Tibial artery (tissue), 4 donors: ENCODE data around the gene TLN1.

Experiments used
- DNase-seq, 2 donors: peaks; one replicate each; pipeline ENCODE4 v3.0.0-alpha.2; 2019
- H3K27ac ChIP-seq, 2 donors: fragments of 200-600 bp; sonication (generic) in 1 of 2; 1 replicate in 1 of 2; 2 replicates in 1 of 2; pipeline ENCODE4 v1.5.1; 2018 to 2019; ENCODE audit warnings: mild to moderate bottlenecking in 1 of 2
- H3K27me3 ChIP-seq, 2 donors: fragments of 200-600 bp; sonication (generic) in 1 of 2; one replicate each; pipeline versions ENCODE4 v1.5.1 to v1.6.0; 2016 to 2019
- H3K36me3 ChIP-seq, 3 donors: fragments of 200-600 bp; sonication (generic) in 2 of 3; one replicate each; pipeline ENCODE4 v1.5.1; 2016 to 2019; ENCODE audit warnings: mild to moderate bottlenecking in 2 of 3
- H3K4me1 ChIP-seq, 4 donors: fragments of 200-600 bp; sonication (generic) in 2 of 4; 1 replicate in 3 of 4; 2 replicates in 1 of 4; pipeline ENCODE4 v1.5.1; 2016 to 2019
- H3K4me3 ChIP-seq, 2 donors: fragments of 200-600 bp; sonication (generic) in 1 of 2; 1 replicate in 1 of 2; 2 replicates in 1 of 2; pipeline ENCODE4 v1.5.1; 2018 to 2019; ENCODE audit warnings: mild to moderate bottlenecking in 2 of 2
- H3K9me3 ChIP-seq, 3 donors: fragments of 200-600 bp; sonication (generic) in 1 of 3; one replicate each; pipeline ENCODE4 v1.5.1; 2016 to 2019
- CTCF ChIP-seq, 2 experiments: fragments of 200-600 bp in 1 of 2; fragments of 450-650 bp in 1 of 2; IDR thresholded peaks; one replicate each; pipeline ENCODE4 v1.5.1; 2017 to 2019; ENCODE audit warnings: antibody characterized with exemption in 2 of 2, mild to moderate bottlenecking in 1 of 2, moderate library complexity in 1 of 2
- intact Hi-C: fragments of 100-400 bp; cut with DNase I; formaldehyde crosslinking; loops from one replicate; pipeline ENCODE4 v1.15.0; 2023; ENCODE audit warnings: low total_unique reads

TLN1 gene

GRCh38 chr9:35723426-35723825 lies 8.6 kb downstream of the TLN1 start:
- intact Hi-C loops: no loop called here
- H3K9me3 ChIP-seq: no peaks in the 10 kb centered on the region
- DNase-seq: no peak
- H3K4me1 ChIP-seq: peaks cover 0 to 33% (median 24%) of the 10 kb centered on the region in 4 donors
- H3K27me3 ChIP-seq: no peaks in the 10 kb centered on the region
- peaks cover 72 to 82% (median 73%) of the 10 kb centered on the region in 3 donors for H3K36me3 ChIP-seq
- no peak for TF ChIP-seq CTCF (IDR thresholded peaks at IDR 0.05)
- no peak overlapping the region for H3K4me3 ChIP-seq
- H3K27ac ChIP-seq: peak overlapping the region; percentile 50 to 99

- peaks cover 100% of the 10 kb centered on the region in 3 donors for H3K36me3 ChIP-seq
- TF ChIP-seq CTCF (IDR thresholded peaks at IDR 0.05): no peak
- no peaks in the 10 kb centered on the region for H3K27me3 ChIP-seq
- H3K4me1 ChIP-seq: peaks cover 0 to 5% (median 2%) of the 10 kb centered on the region in 4 donors
- intact Hi-C loops: no loop called here
- H3K4me3 ChIP-seq: no peak overlapping the region
- H3K27ac ChIP-seq: peak overlapping the region; percentile 36 to 99
- no peaks in the 10 kb centered on the region for H3K9me3 ChIP-seq
- DNase-seq: no peak
Observed at GRCh38 chr9:35719546-35719945, 12.4 kb downstream of the TLN1 start.

- intact Hi-C loops: no loop called here
- DNase-seq: peak in 1 of 2 donors; percentile 55
- H3K4me3 ChIP-seq: no peak overlapping the region
- H3K27me3 ChIP-seq: no peaks in the 10 kb centered on the region
- peak overlapping the region; percentile 34 to 99 for H3K27ac ChIP-seq
- TF ChIP-seq CTCF (IDR thresholded peaks at IDR 0.05): no peak
- peaks cover 0 to 6% (median 3%) of the 10 kb centered on the region in 4 donors for H3K4me1 ChIP-seq
- H3K9me3 ChIP-seq: no peaks in the 10 kb centered on the region
- peaks cover 100% of the 10 kb centered on the region in 3 donors for H3K36me3 ChIP-seq
Observed at GRCh38 chr9:35718721-35719511, 13.1 kb downstream of the TLN1 start.

GRCh38 chr9:35717132-35717870 lies 14.7 kb downstream of the TLN1 start:
- intact Hi-C loops: no loop called here
- H3K36me3 ChIP-seq: peaks cover 98 to 100% (median 100%) of the 10 kb centered on the region in 3 donors
- peak overlapping the region; percentile 60 to 66 for H3K27ac ChIP-seq

GRCh38 chr9:35716230-35716629 lies 15.8 kb downstream of the TLN1 start:
- Histone ChIP-seq H3K27ac (peak overlapping the region; percentile 60 to 66), H3K4me3 (no peak overlapping the region), H3K4me1 (peaks cover 0 to 11% (median 3%) of the 10 kb centered on the region in 4 donors), H3K27me3 (no peaks in the 10 kb centered on the region), H3K36me3 (peaks cover 98 to 100% (median 100%) of the 10 kb centered on the region in 3 donors), H3K9me3 (no peaks in the 10 kb centered on the region)
- TF ChIP-seq CTCF (IDR thresholded peaks at IDR 0.05): peak; percentile 31 to 40
- intact Hi-C loops: no loop called here
- no peak for DNase-seq

More at GRCh38 chr9:35717132-35717870, 14.7 kb downstream of the TLN1 start:
- TF ChIP-seq CTCF (IDR thresholded peaks at IDR 0.05): no peak
- no peak overlapping the region for H3K4me3 ChIP-seq
- no peaks in the 10 kb centered on the region for H3K27me3 ChIP-seq
- H3K9me3 ChIP-seq: no peaks in the 10 kb centered on the region
- DNase-seq: no peak
- H3K4me1 ChIP-seq: peaks cover 0 to 11% (median 3%) of the 10 kb centered on the region in 4 donors
